ENCODE results near the gene PFDN4. TPM values are rescaled to one million over a fixed set of nuclear protein-coding genes. Genes with fewer than 3 reads are reported as not detected.

The PFDN4 gene
- total and polyA plus RNA-seq, 2 of the 4 experiments (the other 2 are of a cell fraction), result 14.9 to 93.2 TPM

- ChIA-PET CTCF (no interaction called here), POLR2A (ENCODE audit: unreplicated experiment) (no interaction called here)
- Histone ChIP-seq H3K4me3 (ENCODE audit: insufficient read depth, low read depth, low read length) (no peak within 1 kb of the TSS), H2BK20ac (ENCODE audit: low read depth, low read length) (no peak within 1 kb of the TSS), H3K23ac (ENCODE audit: low read depth, low read length) (no peak within 1 kb of the TSS), H3K9me3 (ENCODE audit: control insufficient read depth, insufficient read depth, low read length) (no peaks in the 10 kb centered on the region), H3K27me3 (ENCODE audit: control insufficient read depth, insufficient read depth, low read length) (peaks cover 58% of the 10 kb centered on the region), H3K4me2 (ENCODE audit: low read depth, low read length) (no peak within 1 kb of the TSS; the same call in 1 of the 2 replicates), H2AK5ac (ENCODE audit: low read depth, low read length) (no peak within 1 kb of the TSS), H3K4ac (ENCODE audit: low read depth, low read length) (no peak within 1 kb of the TSS), H4K8ac (ENCODE audit: low read depth in 2 of 2, low read length in 2 of 2) (no peak within 1 kb of the TSS), H3K9me1 (ENCODE audit: insufficient read depth, low read length) (no peaks in the 10 kb centered on the region), H3K14ac (replicated peaks; ENCODE audit: low read depth, low read length) (no peak within 1 kb of the TSS), H2AFZ (replicated peaks; ENCODE audit: low read length, poor library complexity) (peak within 1 kb of the TSS; percentile 34), H3K79me1 (ENCODE audit: low read depth in 1 of 2, low read length in 2 of 2) (no peaks in the 10 kb centered on the region), H3K36me3 (ENCODE audit: control insufficient read depth, insufficient read depth, low read length) (no peaks in the 10 kb centered on the region), H3K4me1 (ENCODE audit: control insufficient read depth, insufficient read depth, low read length) (no peaks in the 10 kb centered on the region; the same call in 1 of the 2 replicates), H2BK5ac (ENCODE audit: low read depth, low read length, poor library complexity, severe bottlenecking) (no peak within 1 kb of the TSS), H4K91ac (ENCODE audit: insufficient read depth, low read depth, low read length) (no peak within 1 kb of the TSS), H4K20me1 (ENCODE audit: insufficient read depth, low read length) (no peaks in the 10 kb centered on the region; the same call in 1 of the 2 replicates), H2BK15ac (ENCODE audit: low read depth, low read length) (no peak within 1 kb of the TSS), H3K27ac (ENCODE audit: insufficient read depth, low read length) (no peak within 1 kb of the TSS), H2AK9ac (replicated peaks; ENCODE audit: low read depth, low read length, poor library complexity) (no peak within 1 kb of the TSS), H2BK120ac (ENCODE audit: low read depth, low read length) (no peak within 1 kb of the TSS), H3K18ac (ENCODE audit: low read depth, low read length) (no peak within 1 kb of the TSS), H3K9ac (ENCODE audit: low read depth, low read length) (no peak within 1 kb of the TSS), H3K56ac (ENCODE audit: extremely low read depth, insufficient read depth, low read length) (no peak within 1 kb of the TSS), H4K5ac (ENCODE audit: low read depth, low read length) (no peak within 1 kb of the TSS)
- DNase-seq (no peak), ATAC-seq (ENCODE audit: low read depth) (peak; percentile 68)
- WGBS, 2 experiments (ENCODE audit: extremely low coverage in 2 of 2, insufficient read length in 1 of 2), result 5% methylated on average over 13 of the region's 61 CpGs; no CpG with 5 or more reads in 1 of the 2 experiments
- intact Hi-C loops (cut with micrococcal nuclease), result no loop called here
- dilution Hi-C loops (cut with HindIII; ENCODE audit: low sequenced_read_pairs, unreplicated experiment), result no loop called here
- no TSS peak for BruUV-seq (replicated peaks)
- TF ChIP-seq CEBPB (IDR thresholded peaks at IDR 0.05; ENCODE audit: low read depth, low read length) (peak; percentile 52; the same call in 1 of the 2 replicates), RCOR1 (IDR thresholded peaks at IDR 0.05; ENCODE audit: insufficient replicate concordance, low read length) (no peak)
- in situ Hi-C loops (cut with MboI; ENCODE audit: low sequenced_read_pairs), result no loop called here
Measured at GRCh38 chr20:54173653-54174456, 34.0 kb upstream of the PFDN4 start, which contains the start of gene CYP24A1. Gene CYP24A1, minus strand, starts transcription at chr20:54173986. Its CDS starts 407 bp downstream, at chr20:54173579.
